Measurements from ENCODE around the gene GALNTL6. TPM values are rescaled to one million over a fixed set of nuclear protein-coding genes. Genes with fewer than 3 reads are reported as not detected.

Gene GALNTL6
- total and polyA plus RNA-seq, 7 experiments from 2014 or later, result not detected

GRCh38 chr4:172048666-172049065 is 235.5 kb downstream of the GALNTL6 start:
- Histone ChIP-seq H3K4me1 (ENCODE audit: control insufficient read depth in 2 of 2, insufficient read depth in 2 of 2, low read length in 2 of 2) (no peaks in the 10 kb centered on the region), H3K4me3 (ENCODE audit: low read length) (no peak overlapping the region), H3K9me3 (ENCODE audit: control insufficient read depth in 2 of 3, low read length in 3 of 3) (no peaks in the 10 kb centered on the region), H3K27ac (ENCODE audit: low read depth, low read length) (no peak overlapping the region), H3K36me3 (ENCODE audit: control insufficient read depth in 2 of 3, insufficient read depth in 3 of 3, low read length in 3 of 3) (no peaks in the 10 kb centered on the region), H3K27me3 (ENCODE audit: control insufficient read depth in 2 of 2, insufficient read depth in 2 of 2, low read length in 2 of 2) (no peaks in the 10 kb centered on the region)
- no peaks in the 10 kb centered on the region for H3K36me3 Mint-ChIP-seq
- ATAC-seq (no peak), DNase-seq (no peak)
- H3K4me1 Mint-ChIP-seq, result no peaks in the 10 kb centered on the region
- H3K4me3 Mint-ChIP-seq, result no peak overlapping the region
- no peak overlapping the region for H3K27ac Mint-ChIP-seq
- no peaks in the 10 kb centered on the region for H3K27me3 Mint-ChIP-seq
- intact Hi-C loops (cut with micrococcal nuclease), result no loop called here
- peaks cover 0 to 5% (median 3%) of the 10 kb centered on the region in 11 donors for H3K9me3 Mint-ChIP-seq
- POLR2A ChIA-PET, result no interaction called here
- CTCF ChIA-PET, result no interaction called here

GRCh38 chr4:172050911-172051310 is 237.7 kb downstream of the GALNTL6 start:
- no peaks in the 10 kb centered on the region for H3K27me3 Mint-ChIP-seq
- H3K4me1 ChIP-seq (ENCODE audit: control insufficient read depth in 2 of 2, insufficient read depth in 2 of 2, low read length in 2 of 2), result no peaks in the 10 kb centered on the region
- no peaks in the 10 kb centered on the region for H3K9me3 ChIP-seq (ENCODE audit: control insufficient read depth in 2 of 3, low read length in 3 of 3)
- H3K27ac ChIP-seq (ENCODE audit: low read depth, low read length), result no peak overlapping the region
- no peak overlapping the region for H3K27ac Mint-ChIP-seq
- ChIA-PET POLR2A (no interaction called here), CTCF (no interaction called here)
- ATAC-seq, result no peak
- no peaks in the 10 kb centered on the region for H3K36me3 ChIP-seq (ENCODE audit: control insufficient read depth in 2 of 3, insufficient read depth in 3 of 3, low read length in 3 of 3)
- no peak for DNase-seq
- peaks cover 0 to 5% (median 3%) of the 10 kb centered on the region in 11 donors for H3K9me3 Mint-ChIP-seq
- no peaks in the 10 kb centered on the region for H3K4me1 Mint-ChIP-seq
- intact Hi-C loops (cut with micrococcal nuclease), result no loop called here
- no peaks in the 10 kb centered on the region for H3K27me3 ChIP-seq (ENCODE audit: control insufficient read depth in 2 of 2, insufficient read depth in 2 of 2, low read length in 2 of 2)
- H3K36me3 Mint-ChIP-seq, result no peaks in the 10 kb centered on the region
- H3K4me3 Mint-ChIP-seq, result no peak overlapping the region
- H3K4me3 ChIP-seq (ENCODE audit: low read length), result no peak overlapping the region

- Mint-ChIP-seq H3K36me3 (no peaks in the 10 kb centered on the region), H3K27me3 (no peaks in the 10 kb centered on the region), H3K4me1 (no peaks in the 10 kb centered on the region), H3K4me3 (no peak overlapping the region), H3K27ac (no peak overlapping the region), H3K9me3 (peaks cover 0 to 6% (median 3%) of the 10 kb centered on the region in 11 donors)
- intact Hi-C loops (cut with micrococcal nuclease), result no loop called here
- DNase-seq (no peak), ATAC-seq (no peak)
- ChIA-PET CTCF (no interaction called here), POLR2A (no interaction called here)
- no peaks in the 10 kb centered on the region for H3K4me1 ChIP-seq (ENCODE audit: control insufficient read depth in 2 of 2, insufficient read depth in 2 of 2, low read length in 2 of 2)
- H3K9me3 ChIP-seq (ENCODE audit: control insufficient read depth in 2 of 3, low read length in 3 of 3), result no peaks in the 10 kb centered on the region
- no peaks in the 10 kb centered on the region for H3K27me3 ChIP-seq (ENCODE audit: control insufficient read depth in 2 of 2, insufficient read depth in 2 of 2, low read length in 2 of 2)
- H3K4me3 ChIP-seq (ENCODE audit: low read length), result no peak overlapping the region
- H3K27ac ChIP-seq (ENCODE audit: low read depth, low read length), result no peak overlapping the region
- no peaks in the 10 kb centered on the region for H3K36me3 ChIP-seq (ENCODE audit: control insufficient read depth in 2 of 3, insufficient read depth in 3 of 3, low read length in 3 of 3)
Measured at GRCh38 chr4:172055046-172055445, 241.8 kb downstream of the GALNTL6 start.

- intact Hi-C loops (cut with micrococcal nuclease), result no loop called here
- no peak for DNase-seq
- ChIA-PET CTCF (no interaction called here), POLR2A (no interaction called here)
- no peak overlapping the region for H3K4me3 Mint-ChIP-seq
- no peak overlapping the region for H3K4me3 ChIP-seq (ENCODE audit: low read length)
- no peaks in the 10 kb centered on the region for H3K4me1 ChIP-seq (ENCODE audit: control insufficient read depth in 2 of 2, insufficient read depth in 2 of 2, low read length in 2 of 2)
- H3K9me3 ChIP-seq (ENCODE audit: control insufficient read depth in 2 of 3, low read length in 3 of 3), result no peaks in the 10 kb centered on the region
- no peaks in the 10 kb centered on the region for H3K27me3 Mint-ChIP-seq
- H3K4me1 Mint-ChIP-seq, result no peaks in the 10 kb centered on the region
- no peak for ATAC-seq
- H3K27ac ChIP-seq (ENCODE audit: low read depth, low read length), result no peak overlapping the region
- H3K27me3 ChIP-seq (ENCODE audit: control insufficient read depth in 2 of 2, insufficient read depth in 2 of 2, low read length in 2 of 2), result no peaks in the 10 kb centered on the region
- H3K9me3 Mint-ChIP-seq, result peaks cover 0 to 6% (median 3%) of the 10 kb centered on the region in 11 donors
- H3K27ac Mint-ChIP-seq, result no peak overlapping the region
- no peaks in the 10 kb centered on the region for H3K36me3 Mint-ChIP-seq
- no peaks in the 10 kb centered on the region for H3K36me3 ChIP-seq (ENCODE audit: control insufficient read depth in 2 of 3, insufficient read depth in 3 of 3, low read length in 3 of 3)
Measured at GRCh38 chr4:172055498-172055897, 242.3 kb downstream of the GALNTL6 start.

- Histone ChIP-seq H3K4me1 (ENCODE audit: control insufficient read depth in 2 of 2, insufficient read depth in 2 of 2, low read length in 2 of 2) (no peaks in the 10 kb centered on the region), H3K9me3 (ENCODE audit: control insufficient read depth in 2 of 3, low read length in 3 of 3) (no peaks in the 10 kb centered on the region), H3K36me3 (ENCODE audit: control insufficient read depth in 2 of 3, insufficient read depth in 3 of 3, low read length in 3 of 3) (no peaks in the 10 kb centered on the region), H3K4me3 (ENCODE audit: low read length) (no peak overlapping the region), H3K27ac (ENCODE audit: low read depth, low read length) (no peak overlapping the region), H3K27me3 (ENCODE audit: control insufficient read depth in 2 of 2, insufficient read depth in 2 of 2, low read length in 2 of 2) (no peaks in the 10 kb centered on the region)
- CTCF ChIA-PET, result no interaction called here
- H3K27me3 Mint-ChIP-seq, result no peaks in the 10 kb centered on the region
- intact Hi-C loops (cut with micrococcal nuclease), result no loop called here
- H3K4me1 Mint-ChIP-seq, result no peaks in the 10 kb centered on the region
- H3K9me3 Mint-ChIP-seq, result peaks cover 0 to 23% (median 2%) of the 10 kb centered on the region in 11 donors
- ATAC-seq, result no peak
- POLR2A ChIA-PET, result no interaction called here
- DNase-seq, result no peak
- H3K27ac Mint-ChIP-seq, result no peak overlapping the region
- H3K36me3 Mint-ChIP-seq, result no peaks in the 10 kb centered on the region
- no peak overlapping the region for H3K4me3 Mint-ChIP-seq
Measured at GRCh38 chr4:172061204-172061603, 248.0 kb downstream of the GALNTL6 start.

- no peaks in the 10 kb centered on the region for H3K36me3 Mint-ChIP-seq
- H3K4me3 ChIP-seq (ENCODE audit: low read length), result no peak overlapping the region
Measured at GRCh38 chr4:172068506-172068905, 255.3 kb downstream of the GALNTL6 start.

GRCh38 chr4:172073590-172073989 is 260.4 kb downstream of the GALNTL6 start:
- H3K27ac Mint-ChIP-seq, result no peak overlapping the region
- no peaks in the 10 kb centered on the region for H3K4me1 Mint-ChIP-seq
- H3K36me3 Mint-ChIP-seq, result no peaks in the 10 kb centered on the region
- DNase-seq, result no peak
- POLR2A ChIA-PET, result no interaction called here
- no peaks in the 10 kb centered on the region for H3K27me3 Mint-ChIP-seq
- intact Hi-C loops (cut with micrococcal nuclease), result no loop called here
- no peaks in the 10 kb centered on the region for H3K9me3 ChIP-seq (ENCODE audit: control insufficient read depth in 2 of 3, low read length in 3 of 3)
- no peak overlapping the region for H3K4me3 Mint-ChIP-seq
- CTCF ChIA-PET, result no interaction called here
- H3K27ac ChIP-seq (ENCODE audit: low read depth, low read length), result no peak overlapping the region
- no peak for ATAC-seq
- H3K27me3 ChIP-seq (ENCODE audit: control insufficient read depth in 2 of 2, insufficient read depth in 2 of 2, low read length in 2 of 2), result no peaks in the 10 kb centered on the region
- H3K4me1 ChIP-seq (ENCODE audit: control insufficient read depth in 2 of 2, insufficient read depth in 2 of 2, low read length in 2 of 2), result no peaks in the 10 kb centered on the region
- H3K9me3 Mint-ChIP-seq, result peaks cover 0 to 11% (median 0%) of the 10 kb centered on the region in 11 donors
- H3K36me3 ChIP-seq (ENCODE audit: control insufficient read depth in 2 of 3, insufficient read depth in 3 of 3, low read length in 3 of 3), result no peaks in the 10 kb centered on the region
- H3K4me3 ChIP-seq (ENCODE audit: low read length), result no peak overlapping the region

More at GRCh38 chr4:172068506-172068905, 255.3 kb downstream of the GALNTL6 start:
- Mint-ChIP-seq H3K27ac (no peak overlapping the region), H3K27me3 (no peaks in the 10 kb centered on the region), H3K9me3 (peaks cover 0 to 35% (median 3%) of the 10 kb centered on the region in 11 donors), H3K4me1 (no peaks in the 10 kb centered on the region), H3K4me3 (no peak overlapping the region)
- Histone ChIP-seq H3K27me3 (ENCODE audit: control insufficient read depth in 2 of 2, insufficient read depth in 2 of 2, low read length in 2 of 2) (no peaks in the 10 kb centered on the region), H3K27ac (ENCODE audit: low read depth, low read length) (no peak overlapping the region), H3K4me1 (ENCODE audit: control insufficient read depth in 2 of 2, insufficient read depth in 2 of 2, low read length in 2 of 2) (no peaks in the 10 kb centered on the region), H3K36me3 (ENCODE audit: control insufficient read depth in 2 of 3, insufficient read depth in 3 of 3, low read length in 3 of 3) (no peaks in the 10 kb centered on the region), H3K9me3 (ENCODE audit: control insufficient read depth in 2 of 3, low read length in 3 of 3) (no peaks in the 10 kb centered on the region)
- POLR2A ChIA-PET, result no interaction called here
- DNase-seq, result no peak
- ATAC-seq, result no peak
- CTCF ChIA-PET, result no interaction called here
- intact Hi-C loops (cut with micrococcal nuclease), result no loop called here

Measured in naive thymus-derived CD4-positive, alpha-beta T cell (primary cell).